MV-4-11 (cell line): ENCODE measurements around the gene PRF1.
"Not testable (repeated sequence)": the region's sequence is repeated elsewhere in the genome, so short reads cannot be mapped to it uniquely, and the experiment has no call there.

Experiments
- DNase-seq: peaks from one replicate; lab custom pipeline; 2025; lab: John Stamatoyannopoulos, UW

PRF1 gene

GRCh38 chr10:70617798-70618568 lies 15.4 kb upstream of the PRF1 start:
- DNase-seq, result peak; percentile 33

GRCh38 chr10:70616761-70617160 lies 14.2 kb upstream of the PRF1 start:
- DNase-seq, result no peak

GRCh38 chr10:70615784-70616522 lies 13.4 kb upstream of the PRF1 start:
- DNase-seq, result peak; percentile 58

- no peak for DNase-seq
Observed at GRCh38 chr10:70615211-70615610, 12.7 kb upstream of the PRF1 start.

- DNase-seq, result not testable (repeated sequence)
Observed at GRCh38 chr10:70614364-70614763, 11.8 kb upstream of the PRF1 start.

GRCh38 chr10:70613941-70614340 lies 11.4 kb upstream of the PRF1 start:
- DNase-seq, result no peak

- no peak for DNase-seq
Observed at GRCh38 chr10:70607936-70608335, 5.4 kb upstream of the PRF1 start.

- DNase-seq, result peak; percentile 70
Observed at GRCh38 chr10:70605161-70605560, 2.6 kb upstream of the PRF1 start.

GRCh38 chr10:70604106-70604505 lies 1.6 kb upstream of the PRF1 start:
- DNase-seq, result no peak

- peak; percentile 37 for DNase-seq
Observed at GRCh38 chr10:70603449-70603801, 884 bp upstream of the PRF1 start.

GRCh38 chr10:70601746-70602145 lies 795 bp downstream of the PRF1 start:
- no peak for DNase-seq

- no peak for DNase-seq
Observed at GRCh38 chr10:70600512-70601395, 1.8 kb downstream of the PRF1 start.

- DNase-seq, result no peak
Observed at GRCh38 chr10:70599791-70600190, 2.8 kb downstream of the PRF1 start.

- DNase-seq, result no peak
Observed at GRCh38 chr10:70599319-70599718, 3.2 kb downstream of the PRF1 start.

GRCh38 chr10:70598857-70599295 lies 3.7 kb downstream of the PRF1 start:
- DNase-seq, result no peak

GRCh38 chr10:70597856-70598815 lies 4.4 kb downstream of the PRF1 start:
- no peak for DNase-seq

- no peak for DNase-seq
Observed at GRCh38 chr10:70596860-70597809, 5.4 kb downstream of the PRF1 start.

- DNase-seq, result peak; percentile 46
Observed at GRCh38 chr10:70596110-70596798, 6.3 kb downstream of the PRF1 start.

GRCh38 chr10:70595566-70596016 lies 7.0 kb downstream of the PRF1 start:
- no peak for DNase-seq
